WTC11 (cell line): ENCODE data around the gene PHC2. TPM values are rescaled to one million over a fixed set of nuclear protein-coding genes. Genes with fewer than 3 reads are reported as not detected.

Experiments
- ATAC-seq: fragments of 200-7000 bp; cut with Tn5 transposase; 2 replicates; pipeline ENCODE4 v1.10.0; 2021; ENCODE audit warnings: mild to moderate bottlenecking, moderate library complexity
- CTCF ChIA-PET: fragments of 300-600 bp; sonication (Branson Sonifier 250); formaldehyde crosslinking; loops from one replicate; lab custom pipeline; 2021; ENCODE audit warnings: antibody characterized with exemption; lab: Charles Lee
- POLR2A ChIA-PET: fragments of 350-600 bp; sonication (Branson Sonifier 250); formaldehyde crosslinking; loops from one replicate; lab custom pipeline; 2021; ENCODE audit warnings: antibody characterized with exemption; lab: Charles Lee
- DNase-seq: peaks from one replicate; pipeline ENCODE4 v3.0.0; 2021; ENCODE audit warnings: low spot score
- H3K27ac Mint-ChIP-seq: 2 replicates; pipeline ENCODE4 v1.8.0; 2021; ENCODE audit warnings: mixed read lengths
- H3K27me3 Mint-ChIP-seq: 2 replicates; pipeline ENCODE4 v1.8.0; 2021; ENCODE audit warnings: low read depth, mild to moderate bottlenecking, moderate library complexity, mixed read lengths
- H3K36me3 Mint-ChIP-seq: 2 replicates; pipeline ENCODE4 v1.8.0; 2021; ENCODE audit warnings: mixed read lengths
- H3K4me1 Mint-ChIP-seq: 2 replicates; pipeline ENCODE4 v1.8.0; 2022; ENCODE audit warnings: mixed read lengths
- H3K4me3 Mint-ChIP-seq: 2 replicates; pipeline ENCODE4 v1.8.0; 2021; ENCODE audit warnings: mild to moderate bottlenecking, moderate library complexity, mixed read lengths
- H3K9me3 Mint-ChIP-seq: 2 replicates; pipeline ENCODE4 v1.8.0; 2021; ENCODE audit warnings: mixed read lengths
- GTF2I ChIP-seq: fragments of 250-450 bp; sonication (Bioruptor Pico); conservative IDR thresholded peaks from 2 replicates; pipeline ENCODE4 v1.4.0; 2021; ENCODE audit warnings: mild to moderate bottlenecking
- IRF2 ChIP-seq: sonication (generic); formaldehyde crosslinking; IDR thresholded peaks from 2 replicates; pipeline ENCODE4 v1.8.0; 2022; ENCODE audit warnings: low read depth, missing genetic modification reagents, borderline replicate concordance
- KAT7 ChIP-seq: sonication (generic); formaldehyde crosslinking; IDR thresholded peaks from 2 replicates; pipeline ENCODE4 v1.8.1; 2023; ENCODE audit warnings: missing genetic modification reagents, mild to moderate bottlenecking, borderline replicate concordance
- NR1H2 ChIP-seq: sonication (generic); formaldehyde crosslinking; IDR thresholded peaks from 2 replicates; pipeline ENCODE4 v1.9.0; 2021; ENCODE audit warnings: mild to moderate bottlenecking, moderate library complexity, missing genetic modification reagents
- NR2C2 ChIP-seq: sonication (generic); formaldehyde crosslinking; IDR thresholded peaks from 2 replicates; pipeline ENCODE4 v1.8.0; 2022; ENCODE audit warnings: mild to moderate bottlenecking, missing genetic modification reagents
- NR3C1 ChIP-seq: sonication (generic); formaldehyde crosslinking; conservative IDR thresholded peaks from 2 replicates; pipeline ENCODE4 v1.8.1; 2023; ENCODE audit warnings: low read depth, mild to moderate bottlenecking, missing genetic modification reagents
- OVOL2 ChIP-seq: fragments of 250-450 bp; sonication (Bioruptor Pico); IDR thresholded peaks from 2 replicates; pipeline ENCODE4 v1.9.0; 2021; ENCODE audit warnings: mild to moderate bottlenecking, borderline replicate concordance
- TEAD4 ChIP-seq: sonication (generic); formaldehyde crosslinking; IDR thresholded peaks from 2 replicates; pipeline ENCODE4 v1.8.0; 2022; ENCODE audit warnings: mild to moderate bottlenecking, missing genetic modification reagents
- total RNA-seq: library from RNA; stranded (reverse); gene quantifications from 3 replicates; pipeline ENCODE4 v1.2.3, GENCODE V29; 2021
- TF ChIP-seq, protein P1 (sequence below): sonication (generic); formaldehyde crosslinking; IDR thresholded peaks from 2 replicates; pipeline ENCODE4 v1.8.1; 2023; ENCODE audit warnings: mild to moderate bottlenecking, missing genetic modification reagents
- TF ChIP-seq, protein P2 (sequence below): sonication (generic); formaldehyde crosslinking; IDR thresholded peaks from 2 replicates; pipeline ENCODE4 v1.8.0; 2022; ENCODE audit warnings: mild to moderate bottlenecking, missing genetic modification reagents
- TF ChIP-seq, protein P3 (sequence below): sonication (generic); formaldehyde crosslinking; IDR thresholded peaks from 2 replicates; pipeline ENCODE4 v1.8.0; 2022; ENCODE audit warnings: mild to moderate bottlenecking, missing genetic modification reagents
- TF ChIP-seq, protein P4 (sequence below): fragments of 250-450 bp; sonication (Bioruptor Pico); conservative IDR thresholded peaks from 2 replicates; pipeline ENCODE4 v1.9.0; 2021; ENCODE audit warnings: mild to moderate bottlenecking
- TF ChIP-seq, protein P5 (sequence below): fragments of 250-450 bp; sonication (Bioruptor Pico); IDR thresholded peaks from 2 replicates; pipeline ENCODE4 v2.1.2; 2022; ENCODE audit warnings: mild to moderate bottlenecking, moderate library complexity
- TF ChIP-seq, protein P6 (sequence below): sonication (generic); formaldehyde crosslinking; IDR thresholded peaks from 2 replicates; pipeline ENCODE4 v1.8.1; 2022; ENCODE audit warnings: missing genetic modification reagents, borderline replicate concordance
- TF ChIP-seq, protein P7 (sequence below): sonication (generic); formaldehyde crosslinking; IDR thresholded peaks from 2 replicates; pipeline ENCODE4 v1.8.1; 2023; ENCODE audit warnings: mild to moderate bottlenecking, moderate library complexity, missing genetic modification reagents
- TF ChIP-seq, protein P8 (sequence below): sonication (generic); formaldehyde crosslinking; IDR thresholded peaks from 2 replicates; pipeline ENCODE4 v1.8.0; 2022; ENCODE audit warnings: mild to moderate bottlenecking, missing genetic modification reagents

The PHC2 gene
- total RNA-seq, 1 experiment from 2014 or later, result 7.0 TPM

DNA sequence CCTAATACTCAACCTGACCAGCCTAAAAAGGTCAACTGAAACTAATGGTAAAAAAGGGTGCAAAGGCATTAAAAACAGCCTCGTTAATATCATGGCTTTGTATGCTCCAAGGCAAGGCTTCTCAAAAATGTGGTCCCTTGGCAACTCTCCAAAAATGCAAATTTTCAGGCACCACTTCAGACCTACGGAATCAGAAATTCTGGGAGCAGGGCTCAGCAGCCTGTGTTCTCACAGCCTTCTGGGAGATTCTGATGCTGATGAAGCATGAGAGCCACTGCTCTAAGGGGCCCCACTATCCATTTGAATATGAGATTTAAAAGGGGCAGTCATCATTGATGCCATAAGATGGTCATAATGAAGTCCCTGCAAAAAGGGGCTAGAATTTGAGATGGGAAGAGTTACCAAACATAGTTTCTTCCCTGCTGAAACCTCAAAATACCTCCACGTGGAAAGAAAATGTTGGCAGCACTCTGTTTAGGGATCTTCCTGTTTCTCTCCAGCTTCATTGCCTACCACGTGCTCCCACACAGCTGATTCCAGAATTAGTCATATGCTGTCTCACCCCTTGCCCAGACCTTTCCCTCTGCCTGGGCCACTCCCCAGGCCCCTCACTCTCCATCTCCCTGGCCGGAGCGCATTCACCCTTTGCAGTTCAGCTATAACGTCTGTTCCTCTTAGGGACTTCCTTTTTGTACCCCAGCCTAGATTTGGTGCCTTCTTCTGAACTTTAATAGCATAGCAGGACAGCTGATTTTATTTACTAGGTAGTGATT, 46.7 kb downstream of the PHC2 start (continued):
- TF ChIP-seq, protein P1, sequence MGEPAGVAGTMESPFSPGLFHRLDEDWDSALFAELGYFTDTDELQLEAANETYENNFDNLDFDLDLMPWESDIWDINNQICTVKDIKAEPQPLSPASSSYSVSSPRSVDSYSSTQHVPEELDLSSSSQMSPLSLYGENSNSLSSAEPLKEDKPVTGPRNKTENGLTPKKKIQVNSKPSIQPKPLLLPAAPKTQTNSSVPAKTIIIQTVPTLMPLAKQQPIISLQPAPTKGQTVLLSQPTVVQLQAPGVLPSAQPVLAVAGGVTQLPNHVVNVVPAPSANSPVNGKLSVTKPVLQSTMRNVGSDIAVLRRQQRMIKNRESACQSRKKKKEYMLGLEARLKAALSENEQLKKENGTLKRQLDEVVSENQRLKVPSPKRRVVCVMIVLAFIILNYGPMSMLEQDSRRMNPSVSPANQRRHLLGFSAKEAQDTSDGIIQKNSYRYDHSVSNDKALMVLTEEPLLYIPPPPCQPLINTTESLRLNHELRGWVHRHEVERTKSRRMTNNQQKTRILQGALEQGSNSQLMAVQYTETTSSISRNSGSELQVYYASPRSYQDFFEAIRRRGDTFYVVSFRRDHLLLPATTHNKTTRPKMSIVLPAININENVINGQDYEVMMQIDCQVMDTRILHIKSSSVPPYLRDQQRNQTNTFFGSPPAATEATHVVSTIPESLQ (CRISPR knock-in tag), result no peak

DNA sequence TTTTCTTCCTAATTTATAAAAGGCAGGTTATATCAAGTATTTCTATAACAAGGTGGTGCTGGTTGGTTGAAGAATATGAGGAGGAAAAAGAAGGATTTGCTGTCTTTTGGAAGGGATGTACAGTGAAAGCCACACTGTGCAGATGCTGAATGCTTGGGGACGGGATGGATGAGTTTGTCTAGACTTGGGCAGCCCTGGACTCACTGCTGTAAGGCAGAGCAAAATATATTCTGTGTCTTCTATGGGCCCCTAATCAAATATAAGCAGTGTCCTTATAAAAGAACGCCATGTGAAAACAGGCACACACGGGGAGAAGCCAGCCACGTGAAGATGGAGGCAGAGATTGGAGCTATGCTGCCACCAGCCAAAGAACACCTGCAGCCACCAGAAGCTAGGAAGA, 47.4 kb downstream of the PHC2 start:
- ATAC-seq (no peak), DNase-seq (no peak)
- no peak overlapping the region for H3K4me3 Mint-ChIP-seq
- POLR2A ChIA-PET, result no interaction called here
- no peak overlapping the region for H3K27ac Mint-ChIP-seq
- H3K36me3 Mint-ChIP-seq, result no peaks in the 10 kb centered on the region
- TF ChIP-seq, protein P2, sequence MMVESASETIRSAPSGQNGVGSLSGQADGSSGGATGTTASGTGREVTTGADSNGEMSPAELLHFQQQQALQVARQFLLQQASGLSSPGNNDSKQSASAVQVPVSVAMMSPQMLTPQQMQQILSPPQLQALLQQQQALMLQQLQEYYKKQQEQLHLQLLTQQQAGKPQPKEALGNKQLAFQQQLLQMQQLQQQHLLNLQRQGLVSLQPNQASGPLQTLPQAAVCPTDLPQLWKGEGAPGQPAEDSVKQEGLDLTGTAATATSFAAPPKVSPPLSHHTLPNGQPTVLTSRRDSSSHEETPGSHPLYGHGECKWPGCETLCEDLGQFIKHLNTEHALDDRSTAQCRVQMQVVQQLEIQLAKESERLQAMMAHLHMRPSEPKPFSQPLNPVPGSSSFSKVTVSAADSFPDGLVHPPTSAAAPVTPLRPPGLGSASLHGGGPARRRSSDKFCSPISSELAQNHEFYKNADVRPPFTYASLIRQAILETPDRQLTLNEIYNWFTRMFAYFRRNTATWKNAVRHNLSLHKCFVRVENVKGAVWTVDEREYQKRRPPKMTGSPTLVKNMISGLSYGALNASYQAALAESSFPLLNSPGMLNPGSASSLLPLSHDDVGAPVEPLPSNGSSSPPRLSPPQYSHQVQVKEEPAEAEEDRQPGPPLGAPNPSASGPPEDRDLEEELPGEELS (CRISPR knock-in tag), result no peak
- no peak for TF ChIP-seq NR3C1 (CRISPR knock-in tag)
- TF ChIP-seq, protein P3, sequence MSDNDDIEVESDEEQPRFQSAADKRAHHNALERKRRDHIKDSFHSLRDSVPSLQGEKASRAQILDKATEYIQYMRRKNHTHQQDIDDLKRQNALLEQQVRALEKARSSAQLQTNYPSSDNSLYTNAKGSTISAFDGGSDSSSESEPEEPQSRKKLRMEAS (CRISPR knock-in tag), result no peak
- TF ChIP-seq, protein P4, sequence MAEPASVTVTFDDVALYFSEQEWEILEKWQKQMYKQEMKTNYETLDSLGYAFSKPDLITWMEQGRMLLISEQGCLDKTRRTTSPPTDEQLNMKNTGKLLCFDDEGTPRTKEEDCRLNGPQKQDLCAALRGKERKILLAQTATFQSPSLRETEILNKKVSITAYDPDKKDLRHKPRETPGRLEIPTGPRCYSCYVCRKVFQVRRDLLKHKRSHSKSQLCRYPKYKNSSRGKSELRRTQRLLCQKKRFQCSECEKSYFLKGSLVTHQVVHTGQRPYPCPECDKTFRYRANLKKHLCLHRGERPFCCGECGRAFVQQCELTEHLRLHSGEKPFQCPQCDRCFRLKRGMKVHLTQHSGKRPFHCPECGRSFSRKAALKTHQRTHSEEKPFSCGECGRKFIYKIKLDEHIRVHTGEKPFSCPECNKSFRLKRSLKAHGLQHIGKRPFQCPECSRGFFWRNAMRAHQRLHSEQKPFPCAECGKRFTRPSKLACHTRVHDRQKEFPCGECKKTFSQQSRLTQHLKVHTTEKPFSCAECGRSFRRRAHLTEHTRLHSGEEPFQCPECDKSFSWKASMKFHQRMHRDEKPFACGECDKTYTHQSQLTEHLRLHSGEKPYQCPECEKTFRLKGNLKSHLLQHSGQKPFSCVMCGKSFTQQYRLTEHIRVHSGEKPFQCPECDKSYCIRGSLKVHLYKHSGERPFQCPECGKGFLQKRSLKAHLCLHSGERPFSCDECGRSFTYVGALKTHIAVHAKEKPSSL (CRISPR knock-in tag), result no peak
- no peak for TF ChIP-seq GTF2I (CRISPR knock-in tag)
- TF ChIP-seq, protein P5, sequence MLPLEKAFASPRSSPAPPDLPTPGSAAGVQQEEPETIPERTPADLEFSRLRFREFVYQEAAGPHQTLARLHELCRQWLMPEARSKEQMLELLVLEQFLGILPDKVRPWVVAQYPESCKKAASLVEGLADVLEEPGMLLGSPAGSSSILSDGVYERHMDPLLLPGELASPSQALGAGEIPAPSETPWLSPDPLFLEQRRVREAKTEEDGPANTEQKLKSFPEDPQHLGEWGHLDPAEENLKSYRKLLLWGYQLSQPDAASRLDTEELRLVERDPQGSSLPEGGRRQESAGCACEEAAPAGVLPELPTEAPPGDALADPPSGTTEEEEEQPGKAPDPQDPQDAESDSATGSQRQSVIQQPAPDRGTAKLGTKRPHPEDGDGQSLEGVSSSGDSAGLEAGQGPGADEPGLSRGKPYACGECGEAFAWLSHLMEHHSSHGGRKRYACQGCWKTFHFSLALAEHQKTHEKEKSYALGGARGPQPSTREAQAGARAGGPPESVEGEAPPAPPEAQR, result no peak
- TF ChIP-seq, protein P6, sequence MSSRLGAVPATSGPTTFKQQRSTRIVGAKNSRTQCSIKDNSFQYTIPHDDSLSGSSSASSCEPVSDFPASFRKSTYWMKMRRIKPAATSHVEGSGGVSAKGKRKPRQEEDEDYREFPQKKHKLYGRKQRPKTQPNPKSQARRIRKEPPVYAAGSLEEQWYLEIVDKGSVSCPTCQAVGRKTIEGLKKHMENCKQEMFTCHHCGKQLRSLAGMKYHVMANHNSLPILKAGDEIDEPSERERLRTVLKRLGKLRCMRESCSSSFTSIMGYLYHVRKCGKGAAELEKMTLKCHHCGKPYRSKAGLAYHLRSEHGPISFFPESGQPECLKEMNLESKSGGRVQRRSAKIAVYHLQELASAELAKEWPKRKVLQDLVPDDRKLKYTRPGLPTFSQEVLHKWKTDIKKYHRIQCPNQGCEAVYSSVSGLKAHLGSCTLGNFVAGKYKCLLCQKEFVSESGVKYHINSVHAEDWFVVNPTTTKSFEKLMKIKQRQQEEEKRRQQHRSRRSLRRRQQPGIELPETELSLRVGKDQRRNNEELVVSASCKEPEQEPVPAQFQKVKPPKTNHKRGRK (CRISPR knock-in tag), result no peak
- TF ChIP-seq, protein P7, sequence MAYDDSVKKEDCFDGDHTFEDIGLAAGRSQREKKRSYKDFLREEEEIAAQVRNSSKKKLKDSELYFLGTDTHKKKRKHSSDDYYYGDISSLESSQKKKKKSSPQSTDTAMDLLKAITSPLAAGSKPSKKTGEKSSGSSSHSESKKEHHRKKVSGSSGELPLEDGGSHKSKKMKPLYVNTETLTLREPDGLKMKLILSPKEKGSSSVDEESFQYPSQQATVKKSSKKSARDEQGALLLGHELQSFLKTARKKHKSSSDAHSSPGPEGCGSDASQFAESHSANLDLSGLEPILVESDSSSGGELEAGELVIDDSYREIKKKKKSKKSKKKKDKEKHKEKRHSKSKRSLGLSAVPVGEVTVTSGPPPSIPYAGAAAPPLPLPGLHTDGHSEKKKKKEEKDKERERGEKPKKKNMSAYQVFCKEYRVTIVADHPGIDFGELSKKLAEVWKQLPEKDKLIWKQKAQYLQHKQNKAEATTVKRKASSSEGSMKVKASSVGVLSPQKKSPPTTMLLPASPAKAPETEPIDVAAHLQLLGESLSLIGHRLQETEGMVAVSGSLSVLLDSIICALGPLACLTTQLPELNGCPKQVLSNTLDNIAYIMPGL (CRISPR knock-in tag), result no peak
- no peak for TF ChIP-seq IRF2 (CRISPR knock-in tag)
- no peak for TF ChIP-seq KAT7
- no peak for TF ChIP-seq NR1H2 (CRISPR knock-in tag)
- TF ChIP-seq NR2C2 (CRISPR knock-in tag), result no peak
- TF ChIP-seq TEAD4 (CRISPR knock-in tag), result no peak
- TF ChIP-seq OVOL2 (CRISPR knock-in tag), result no peak
- TF ChIP-seq, protein P8, sequence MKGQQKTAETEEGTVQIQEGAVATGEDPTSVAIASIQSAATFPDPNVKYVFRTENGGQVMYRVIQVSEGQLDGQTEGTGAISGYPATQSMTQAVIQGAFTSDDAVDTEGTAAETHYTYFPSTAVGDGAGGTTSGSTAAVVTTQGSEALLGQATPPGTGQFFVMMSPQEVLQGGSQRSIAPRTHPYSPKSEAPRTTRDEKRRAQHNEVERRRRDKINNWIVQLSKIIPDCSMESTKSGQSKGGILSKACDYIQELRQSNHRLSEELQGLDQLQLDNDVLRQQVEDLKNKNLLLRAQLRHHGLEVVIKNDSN (CRISPR knock-in tag), result no peak
- no peaks in the 10 kb centered on the region for H3K9me3 Mint-ChIP-seq
- peaks cover 25% of the 10 kb centered on the region for H3K4me1 Mint-ChIP-seq
- peaks cover 5% of the 10 kb centered on the region; the same call in 1 of the 2 replicates for H3K27me3 Mint-ChIP-seq
- CTCF ChIA-PET, result interaction anchor here (1.5 kb wide), 2 partner anchors 72 to 88 kb away, joined by 4 read pairs; no protein-coding TSS in a partner anchor
